SKM-1 (cell line): ENCODE measurements around the gene RCHY1.
A peak's percentile ranks its signal among the peaks of the same experiment; 100 is the strongest.
"Not testable (repeated sequence)": the region's sequence is repeated elsewhere in the genome, so short reads cannot be mapped to it uniquely, and the experiment has no call there.

Experiments used
- DNase-seq: peaks from one replicate; lab custom pipeline; 2025; ENCODE audit not compliant: unreplicated experiment; lab: John Stamatoyannopoulos, UW

Gene RCHY1

GRCh38 chr4:75514131-75514948 is at the start of gene RCHY1, which contains the start of gene THAP6:
Gene RCHY1 (minus strand): TSS chr4:75514403. CDS start chr4:75514286, 117 bp downstream.
Gene THAP6 (plus strand): TSS chr4:75514473. CDS start chr4:75515453, 980 bp downstream.
- peak; percentile 92 for DNase-seq

- no peak for DNase-seq
Observed at GRCh38 chr4:75561789-75562188, 47.6 kb upstream of the RCHY1 start.

- DNase-seq = no peak
Observed at GRCh38 chr4:75557696-75558095, 43.5 kb upstream of the RCHY1 start.

- no peak for DNase-seq
Observed at GRCh38 chr4:75555294-75556164, 41.3 kb upstream of the RCHY1 start, which contains the start of gene ODAPH. Gene ODAPH (plus strand): TSS chr4:75556066. CDS start chr4:75556083, 17 bp downstream.

DNA sequence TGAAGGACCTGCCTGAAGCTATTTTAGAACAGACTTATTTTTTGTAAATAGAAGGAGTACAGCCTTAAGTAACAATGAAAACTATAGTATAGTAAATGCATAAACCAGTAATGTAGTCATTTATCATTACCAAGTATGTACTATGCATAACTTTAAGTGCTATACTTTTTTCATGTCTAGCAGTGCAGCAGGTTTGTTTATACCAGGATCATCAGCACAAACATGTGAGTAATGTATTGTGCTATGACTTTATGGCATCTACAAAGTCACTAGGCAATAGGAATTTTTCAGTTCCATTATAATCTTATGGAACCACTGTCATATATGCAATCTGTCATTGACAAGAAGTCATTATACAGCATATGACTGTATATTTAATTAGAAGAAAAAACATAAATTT is 38.2 kb upstream of the RCHY1 start:
- DNase-seq = no peak

GRCh38 chr4:75549019-75549418 is 34.8 kb upstream of the RCHY1 start:
- DNase-seq = no peak

- no peak for DNase-seq
Observed at GRCh38 chr4:75547647-75548387, 33.6 kb upstream of the RCHY1 start.

- DNase-seq = no peak
Observed at GRCh38 chr4:75545526-75545925, 31.3 kb upstream of the RCHY1 start.

DNA sequence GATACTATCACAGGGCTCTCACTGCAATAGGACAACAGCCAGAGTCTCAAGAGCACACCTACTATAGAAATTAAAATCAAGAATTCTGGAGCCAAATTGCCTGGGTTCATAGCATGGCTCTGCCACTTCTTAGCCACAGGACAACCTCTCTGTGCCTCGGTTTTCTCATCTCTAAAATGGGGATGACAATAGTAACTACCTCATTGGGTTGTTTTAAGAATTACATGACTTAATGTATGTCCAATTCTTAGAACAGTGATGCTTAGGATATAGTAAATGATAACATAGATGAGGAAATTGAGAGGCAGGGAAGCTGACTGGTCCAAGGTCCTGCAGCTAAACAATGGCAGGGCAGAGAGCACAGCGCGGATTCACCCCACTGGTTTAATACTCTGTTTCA is 30.7 kb upstream of the RCHY1 start:
- no peak for DNase-seq

- DNase-seq = not testable (repeated sequence)
Observed at GRCh38 chr4:75544220-75544619, 30.0 kb upstream of the RCHY1 start.

GRCh38 chr4:75542824-75543223 is 28.6 kb upstream of the RCHY1 start:
- no peak for DNase-seq

GRCh38 chr4:75537308-75537707 is 23.1 kb upstream of the RCHY1 start:
- not testable (repeated sequence) for DNase-seq

DNA sequence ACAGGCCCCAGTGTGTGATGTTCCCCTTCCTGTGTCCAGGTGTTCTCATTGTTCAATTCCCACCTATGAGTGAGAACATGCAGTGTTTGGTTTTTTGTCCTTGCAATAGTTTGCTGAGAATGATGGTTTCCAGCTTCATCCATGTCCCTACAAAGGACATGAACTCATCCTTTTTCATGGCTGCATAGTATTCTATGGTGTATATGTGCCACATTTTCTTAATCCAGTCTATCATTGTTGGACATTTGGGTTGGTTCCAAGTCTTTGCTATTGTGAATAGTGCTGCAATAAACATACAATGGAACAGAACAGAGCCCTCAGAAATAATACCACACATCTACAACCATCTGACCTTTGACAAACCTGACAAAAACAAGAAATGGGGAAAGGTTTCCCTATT is 19.7 kb upstream of the RCHY1 start:
- DNase-seq = not testable (repeated sequence)

- DNase-seq = not testable (repeated sequence)
Observed at GRCh38 chr4:75533339-75533887, 19.2 kb upstream of the RCHY1 start.

- not testable (repeated sequence) for DNase-seq
Observed at GRCh38 chr4:75531536-75532143, 17.4 kb upstream of the RCHY1 start.

GRCh38 chr4:75530556-75531322 is 16.5 kb upstream of the RCHY1 start:
- DNase-seq = no peak

- DNase-seq = no peak
Observed at GRCh38 chr4:75527482-75527881, 13.3 kb upstream of the RCHY1 start.

- no peak for DNase-seq
Observed at GRCh38 chr4:75525910-75526309, 11.7 kb upstream of the RCHY1 start.

- no peak for DNase-seq
Observed at GRCh38 chr4:75525086-75525485, 10.9 kb upstream of the RCHY1 start.

- not testable (repeated sequence) for DNase-seq
Observed at GRCh38 chr4:75519452-75519851, 5.2 kb upstream of the RCHY1 start.
